ENCODE measurements around the gene C1QTNF6.

Gene C1QTNF6

GRCh38 chr22:37206841-37207821 is 19.1 kb upstream of the C1QTNF6 start:
- TF ChIP-seq CTCF (IDR thresholded peaks at IDR 0.05; ENCODE audit: control extremely low read depth, extremely low read depth, low read depth, missing control alignments) = no peak
- DNase-seq (ENCODE audit: extremely low spot score) = no peak
- ChIA-PET POLR2A (no interaction called here), CTCF (interaction anchor here (2.9 to 4.4 kb wide), 2 partner anchors 7 to 10 kb away, joined by 8 to 30 read pairs; no protein-coding TSS in a partner anchor)

DNA sequence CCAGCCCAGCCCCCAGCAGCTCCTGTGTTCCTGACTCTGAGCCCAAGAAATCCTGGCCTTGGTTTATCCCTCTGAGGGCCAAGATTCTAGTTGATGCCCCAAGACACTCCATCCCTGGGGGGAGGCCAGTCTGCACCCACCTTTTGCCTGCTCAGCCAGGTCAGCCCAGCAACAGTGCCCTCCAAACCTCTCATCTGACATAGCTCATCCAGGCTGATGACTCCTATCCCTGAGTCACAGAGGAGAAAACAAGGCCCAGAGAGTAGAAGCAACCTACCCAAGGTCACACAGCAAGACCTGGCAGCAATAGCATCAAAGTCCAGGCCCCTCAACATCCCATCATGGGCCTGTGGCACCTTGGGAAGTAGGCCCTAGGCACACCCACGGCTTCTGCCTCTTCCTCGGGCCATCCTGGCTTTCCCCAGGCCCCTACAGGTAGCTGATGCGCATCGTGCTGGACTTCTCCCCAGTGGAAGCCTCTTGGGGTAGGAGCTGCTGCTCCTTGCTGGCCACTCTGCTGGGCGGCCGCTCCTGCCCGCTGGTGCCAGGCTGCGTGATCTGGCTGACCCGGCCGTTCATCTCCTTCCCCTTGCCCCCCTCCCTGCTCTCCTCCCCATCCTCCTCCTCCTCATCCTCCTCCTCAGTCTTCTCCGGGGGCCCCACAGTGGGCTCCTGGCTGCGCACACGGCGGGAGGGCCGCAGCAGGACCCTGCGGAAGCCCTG is 18.2 kb upstream of the C1QTNF6 start:
- ChIA-PET CTCF (interaction anchor here (1.3 to 2.9 kb wide), 3 partner anchors 11 to 160 kb away, joined by 3 to 8 read pairs (median 4); no protein-coding TSS in a partner anchor), POLR2A (no interaction called here)
- DNase-seq (ENCODE audit: extremely low spot score) = no peak
- no peak for TF ChIP-seq CTCF (IDR thresholded peaks at IDR 0.05; ENCODE audit: control extremely low read depth, extremely low read depth, low read depth, missing control alignments)

DNA sequence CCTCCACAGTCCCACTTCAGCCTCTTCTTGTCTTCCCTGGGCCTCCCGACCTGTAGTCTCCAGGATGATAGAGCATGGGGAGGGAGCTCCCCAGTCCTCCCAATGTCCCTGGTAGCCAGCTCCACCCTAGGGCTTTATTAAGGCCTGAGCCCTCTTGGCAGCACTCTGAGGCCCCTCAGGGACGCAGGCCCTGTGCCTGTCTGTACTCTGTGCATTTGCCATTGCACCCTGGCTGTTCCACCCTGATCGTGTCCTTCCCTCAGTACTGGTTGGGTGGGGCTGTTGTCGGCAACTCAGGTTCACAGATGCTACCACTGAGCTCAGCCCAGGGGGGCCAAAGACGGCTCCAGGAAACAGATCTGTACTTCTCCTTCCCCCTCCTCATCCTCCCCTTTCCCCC is 17.0 kb upstream of the C1QTNF6 start:
- ChIA-PET CTCF (interaction anchor here (1.4 to 8.1 kb wide), 4 partner anchors 38 to 56 kb away, joined by 3 to 58 read pairs (median 4); partner anchors contain the start of gene RAC2), POLR2A (no interaction called here)

GRCh38 chr22:37204045-37204655 is 16.1 kb upstream of the C1QTNF6 start:
- CTCF ChIA-PET = interaction anchor here (1.4 to 8.1 kb wide), 3 partner anchors 37 to 57 kb away, joined by 3 to 58 read pairs (median 6); partner anchors contain the start of gene RAC2
- POLR2A ChIA-PET = no interaction called here
- no peak for TF ChIP-seq CTCF (IDR thresholded peaks at IDR 0.05; ENCODE audit: control extremely low read depth, extremely low read depth, low read depth, missing control alignments)

More for the DNA sequence above, 17.0 kb upstream of the C1QTNF6 start:
- DNase-seq (ENCODE audit: extremely low spot score) = no peak
- TF ChIP-seq CTCF (IDR thresholded peaks at IDR 0.05; ENCODE audit: control extremely low read depth, extremely low read depth, low read depth, missing control alignments) = no peak

GRCh38 chr22:37203354-37204044 is 15.5 kb upstream of the C1QTNF6 start:
- CTCF ChIA-PET = interaction anchor here (1.3 to 8.1 kb wide), 3 partner anchors 37 to 55 kb away, joined by 3 to 58 read pairs (median 6); partner anchors contain the start of gene RAC2
- DNase-seq (ENCODE audit: extremely low spot score) = no peak
- POLR2A ChIA-PET = no interaction called here
- TF ChIP-seq CTCF (IDR thresholded peaks at IDR 0.05; ENCODE audit: control extremely low read depth, extremely low read depth, low read depth, missing control alignments) = no peak

More at GRCh38 chr22:37204045-37204655, 16.1 kb upstream of the C1QTNF6 start:
- DNase-seq (ENCODE audit: extremely low spot score) = no peak

All from GM10248 (cell line).